ENCODE measurements around the gene MARCHF5. TPM values are rescaled to one million over a fixed set of nuclear protein-coding genes. Genes with fewer than 3 reads are reported as not detected.
A peak's percentile ranks its signal among the peaks of the same experiment; 100 is the strongest.

MARCHF5 gene
- total RNA-seq, 4 donors from 2014 or later: 24.2 to 29.8 (median 27.7) TPM

GRCh38 chr10:92267343-92267742, 23.6 kb upstream of the MARCHF5 start:
- Histone ChIP-seq H3K9me3 (no peaks in the 10 kb centered on the region), H3K36me3 (no peaks in the 10 kb centered on the region), H3K27ac (peak overlapping the region; percentile 3 to 22 (median 19)), H3K27me3 (no peaks in the 10 kb centered on the region), H3K4me3 (replicated peaks in 1 of 3) (no peak overlapping the region), H3K4me1 (peaks cover 6 to 11% of the 10 kb centered on the region in 2 donors)
- DNase-seq: peak in 1 of 2 donors; percentile 2
- intact Hi-C loops (cut with DNase I): no loop called here
- no peak for TF ChIP-seq POLR2A (IDR thresholded peaks at IDR 0.05)
- TF ChIP-seq, protein P1, sequence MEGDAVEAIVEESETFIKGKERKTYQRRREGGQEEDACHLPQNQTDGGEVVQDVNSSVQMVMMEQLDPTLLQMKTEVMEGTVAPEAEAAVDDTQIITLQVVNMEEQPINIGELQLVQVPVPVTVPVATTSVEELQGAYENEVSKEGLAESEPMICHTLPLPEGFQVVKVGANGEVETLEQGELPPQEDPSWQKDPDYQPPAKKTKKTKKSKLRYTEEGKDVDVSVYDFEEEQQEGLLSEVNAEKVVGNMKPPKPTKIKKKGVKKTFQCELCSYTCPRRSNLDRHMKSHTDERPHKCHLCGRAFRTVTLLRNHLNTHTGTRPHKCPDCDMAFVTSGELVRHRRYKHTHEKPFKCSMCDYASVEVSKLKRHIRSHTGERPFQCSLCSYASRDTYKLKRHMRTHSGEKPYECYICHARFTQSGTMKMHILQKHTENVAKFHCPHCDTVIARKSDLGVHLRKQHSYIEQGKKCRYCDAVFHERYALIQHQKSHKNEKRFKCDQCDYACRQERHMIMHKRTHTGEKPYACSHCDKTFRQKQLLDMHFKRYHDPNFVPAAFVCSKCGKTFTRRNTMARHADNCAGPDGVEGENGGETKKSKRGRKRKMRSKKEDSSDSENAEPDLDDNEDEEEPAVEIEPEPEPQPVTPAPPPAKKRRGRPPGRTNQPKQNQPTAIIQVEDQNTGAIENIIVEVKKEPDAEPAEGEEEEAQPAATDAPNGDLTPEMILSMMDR (IDR thresholded peaks at IDR 0.05): no peak

- intact Hi-C loops (cut with DNase I): no loop called here
- H3K27ac ChIP-seq: no peak overlapping the region
These were observed 22.2 kb upstream of the MARCHF5 start for GRCh38 chr10:92268748-92269147.

DNA sequence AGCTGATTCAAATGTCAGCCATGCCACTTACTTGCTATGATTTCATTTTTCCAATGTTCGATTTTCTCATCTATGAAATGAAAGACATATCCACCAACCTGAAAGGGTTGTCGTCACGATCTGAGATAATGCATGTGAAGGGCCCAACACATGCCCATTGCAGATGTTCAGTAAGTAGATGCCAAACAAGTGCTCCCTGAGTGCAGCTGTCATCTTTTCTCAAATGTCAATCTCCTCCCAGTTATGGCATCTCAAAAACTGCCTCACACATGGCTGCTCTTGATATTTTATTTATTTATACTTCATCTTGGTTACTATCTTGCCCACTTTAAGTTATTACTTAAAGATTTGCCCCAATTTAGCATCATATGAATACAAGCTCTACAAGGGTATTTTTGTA, 16.9 kb upstream of the MARCHF5 start:
- DNase-seq: no peak
- no peaks in the 10 kb centered on the region for H3K9me3 ChIP-seq
- H3K27ac ChIP-seq: no peak overlapping the region
- no peaks in the 10 kb centered on the region for H3K36me3 ChIP-seq
- intact Hi-C loops (cut with DNase I): no loop called here
- 93 to 98% methylated on average over 3 of the region's 3 CpGs for WGBS, 2 donors
- TF ChIP-seq POLR2A (IDR thresholded peaks at IDR 0.05): no peak
- TF ChIP-seq, protein P1 (IDR thresholded peaks at IDR 0.05): no peak
- H3K27me3 ChIP-seq: no peaks in the 10 kb centered on the region
- H3K4me3 ChIP-seq (replicated peaks in 1 of 3): no peak overlapping the region
- no peaks in the 10 kb centered on the region for H3K4me1 ChIP-seq

More at GRCh38 chr10:92268748-92269147, 22.2 kb upstream of the MARCHF5 start:
- Histone ChIP-seq H3K36me3 (no peaks in the 10 kb centered on the region), H3K4me1 (peaks cover 6 to 11% of the 10 kb centered on the region in 2 donors), H3K9me3 (no peaks in the 10 kb centered on the region), H3K27me3 (no peaks in the 10 kb centered on the region), H3K4me3 (replicated peaks in 1 of 3) (no peak overlapping the region)
- 90 to 91% methylated on average over 2 of the region's 2 CpGs for WGBS, 2 donors
- no peak for DNase-seq
- TF ChIP-seq POLR2A (IDR thresholded peaks at IDR 0.05): no peak
- TF ChIP-seq, protein P1 (IDR thresholded peaks at IDR 0.05): no peak

GRCh38 chr10:92278996-92279696, 11.8 kb upstream of the MARCHF5 start:
- intact Hi-C loops (cut with DNase I): no loop called here
- no peak for TF ChIP-seq POLR2A (IDR thresholded peaks at IDR 0.05)
- TF ChIP-seq, protein P1 (IDR thresholded peaks at IDR 0.05): no peak
- Histone ChIP-seq H3K27ac (no peak overlapping the region), H3K9me3 (no peaks in the 10 kb centered on the region), H3K27me3 (no peaks in the 10 kb centered on the region), H3K4me1 (no peaks in the 10 kb centered on the region), H3K4me3 (replicated peaks in 1 of 3) (no peak overlapping the region), H3K36me3 (no peaks in the 10 kb centered on the region)
- no peak for DNase-seq
- WGBS, 2 donors: 44 to 73% methylated on average over 4 of the region's 4 CpGs

DNA sequence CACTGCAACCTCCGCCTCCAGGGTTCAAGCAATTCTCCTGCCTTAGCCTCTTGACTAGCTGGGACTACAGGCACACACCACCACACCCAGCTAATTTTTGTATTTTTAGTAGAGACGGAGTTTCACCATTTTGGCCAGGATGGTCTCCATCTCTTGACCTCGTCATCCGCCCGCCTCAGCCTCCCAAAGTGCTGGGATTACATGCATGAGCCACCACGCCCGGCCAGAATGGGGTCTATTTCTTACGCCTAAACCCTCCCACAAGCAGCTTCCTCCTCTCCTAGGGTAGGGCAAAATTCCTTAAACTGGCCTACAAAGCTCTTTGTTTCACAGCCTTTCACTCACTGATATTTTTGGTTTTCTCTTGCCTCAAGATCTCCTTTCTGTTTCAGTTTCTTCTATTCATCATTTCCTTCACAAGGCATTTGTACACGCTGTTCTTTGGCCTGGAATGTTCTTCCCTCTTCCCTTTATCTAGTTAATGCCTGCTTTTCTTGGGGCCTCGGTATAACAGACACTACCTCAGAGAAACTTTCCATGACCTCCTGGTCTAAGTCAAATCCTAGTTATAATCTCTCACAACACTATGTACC, 6.8 kb upstream of the MARCHF5 start:
- Histone ChIP-seq H3K27me3 (no peaks in the 10 kb centered on the region), H3K27ac (peak overlapping the region in 1 of 3 donors; percentile 43), H3K4me1 (no peaks in the 10 kb centered on the region), H3K4me3 (replicated peaks in 1 of 3) (no peak overlapping the region), H3K36me3 (no peaks in the 10 kb centered on the region), H3K9me3 (no peaks in the 10 kb centered on the region)
- 76 to 87% methylated on average over 10 of the region's 10 CpGs for WGBS, 2 donors
- no peak for DNase-seq
- intact Hi-C loops (cut with DNase I): no loop called here
- TF ChIP-seq, protein P1 (IDR thresholded peaks at IDR 0.05): no peak
- TF ChIP-seq POLR2A (IDR thresholded peaks at IDR 0.05): no peak
